ENCODE measurements around the gene MEX3D. TPM values are rescaled to one million over a fixed set of nuclear protein-coding genes. Genes with fewer than 3 reads are reported as not detected.
"Not testable (repeated sequence)": the region's sequence is repeated elsewhere in the genome, so short reads cannot be mapped to it uniquely, and the experiment has no call there.

The MEX3D gene
- total RNA-seq, 1 donor from 2014 or later: 17.8 TPM

DNA sequence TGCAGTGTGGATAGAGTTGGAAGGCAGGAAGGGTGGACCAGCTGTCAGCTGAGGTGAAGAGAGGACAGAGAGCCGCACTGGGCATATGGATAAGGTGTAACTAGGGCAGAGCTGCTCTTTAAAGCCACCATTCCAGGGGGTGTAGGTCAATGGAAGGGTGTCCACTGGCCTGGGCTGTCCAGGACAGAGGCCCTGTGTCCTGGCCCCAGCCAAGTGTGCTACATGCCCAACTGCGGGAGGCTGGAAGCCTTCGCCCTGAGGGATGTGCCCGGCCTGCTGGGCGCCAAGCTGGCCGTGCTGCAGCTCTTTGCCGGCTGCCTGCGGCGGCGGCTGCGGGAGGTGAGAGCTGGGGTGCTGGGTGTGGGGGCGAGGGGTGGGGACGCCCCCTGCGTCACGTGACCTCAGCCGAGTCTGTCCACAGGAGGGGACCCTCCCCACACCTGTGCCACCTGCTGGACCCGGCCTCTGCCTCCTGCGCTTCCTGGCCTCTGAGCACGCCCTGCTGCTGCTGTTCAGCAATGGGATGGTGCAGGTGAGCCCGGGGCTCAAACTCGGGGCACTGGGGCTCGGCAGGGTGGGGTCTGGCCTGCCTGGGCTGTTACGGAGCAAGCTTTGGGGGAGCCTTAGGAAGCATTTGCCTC, 34.5 kb downstream of the MEX3D start:
- ATAC-seq: peak; percentile 45

DNA sequence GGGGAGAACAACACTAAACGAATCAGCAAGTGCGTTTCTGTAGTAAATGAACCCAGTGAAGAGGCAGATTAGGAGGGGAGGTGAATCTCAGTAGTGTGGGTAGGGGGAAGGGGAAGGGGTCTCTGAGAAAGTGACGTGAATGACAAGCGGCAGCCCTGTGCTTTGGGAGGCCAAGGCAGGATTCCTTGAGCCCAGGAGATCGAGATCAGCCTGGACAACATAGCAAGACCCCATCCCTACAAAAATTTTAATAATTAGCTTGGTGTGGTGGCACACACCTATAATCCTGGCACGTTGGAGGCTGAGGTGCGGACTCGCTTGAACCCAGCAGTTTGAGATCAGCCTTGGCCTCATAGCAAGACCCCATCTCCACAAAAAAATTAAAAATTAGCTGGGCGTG, 36.1 kb downstream of the MEX3D start:
- no peak for ATAC-seq

DNA sequence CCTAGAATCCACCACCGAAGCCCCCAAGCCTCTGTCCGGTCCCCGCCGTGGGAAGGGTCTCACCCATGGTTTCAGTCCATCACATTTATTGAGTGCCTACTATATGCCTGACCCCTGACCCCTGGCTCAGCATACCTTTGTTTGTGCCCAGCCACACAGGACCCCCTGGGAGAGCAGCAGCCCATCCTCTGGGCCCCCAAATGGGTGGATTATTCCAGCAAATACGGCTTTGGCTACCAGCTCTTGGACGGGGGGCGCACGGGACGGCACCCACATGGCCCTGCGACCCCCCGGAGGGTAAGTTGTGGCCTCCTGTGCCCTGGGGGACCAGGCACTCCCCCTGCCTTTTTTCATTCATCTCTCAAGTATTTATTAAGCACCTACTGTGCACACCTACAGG, 36.5 kb downstream of the MEX3D start:
- no peak for ATAC-seq

DNA sequence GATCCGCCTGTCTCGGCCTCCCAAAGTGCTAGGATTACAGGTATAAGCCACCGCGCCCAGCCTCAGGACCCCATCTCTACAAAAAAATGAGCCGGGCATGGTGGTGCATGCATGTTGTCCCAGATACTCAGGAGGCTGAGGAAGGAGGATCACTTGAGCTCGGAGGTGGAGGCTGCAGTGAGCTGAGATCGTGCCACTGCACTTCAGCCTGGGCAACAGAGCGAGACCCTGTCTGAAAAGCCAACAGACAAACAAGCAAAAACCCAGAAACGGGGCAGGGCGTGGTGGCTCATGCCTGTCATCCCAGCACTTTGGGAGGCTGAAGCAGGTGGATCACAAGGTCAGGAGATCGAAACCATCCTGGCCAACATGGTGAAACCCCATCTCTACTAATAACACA, 37.3 kb downstream of the MEX3D start:
- ATAC-seq: not testable (repeated sequence)

DNA sequence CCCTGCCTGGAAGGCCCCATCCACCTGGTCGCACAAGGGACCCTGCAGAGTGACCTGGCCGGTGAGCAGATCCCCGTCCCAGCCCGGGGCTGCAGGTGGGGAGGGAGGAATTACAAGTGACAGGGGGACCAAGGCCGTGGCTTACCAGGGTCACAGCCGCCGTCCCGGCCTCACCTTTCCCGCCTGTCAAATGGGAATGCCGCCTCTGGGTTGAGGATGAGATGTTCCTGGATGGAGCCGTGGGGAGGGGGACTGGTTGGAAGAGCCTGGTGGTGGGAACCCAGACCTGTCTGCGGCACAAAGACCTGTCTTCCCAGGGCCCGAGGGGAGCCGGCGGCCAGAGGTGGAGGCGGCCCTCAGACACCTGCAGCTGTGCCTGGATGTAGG, 38.7 kb downstream of the MEX3D start:
- ATAC-seq: no peak

DNA sequence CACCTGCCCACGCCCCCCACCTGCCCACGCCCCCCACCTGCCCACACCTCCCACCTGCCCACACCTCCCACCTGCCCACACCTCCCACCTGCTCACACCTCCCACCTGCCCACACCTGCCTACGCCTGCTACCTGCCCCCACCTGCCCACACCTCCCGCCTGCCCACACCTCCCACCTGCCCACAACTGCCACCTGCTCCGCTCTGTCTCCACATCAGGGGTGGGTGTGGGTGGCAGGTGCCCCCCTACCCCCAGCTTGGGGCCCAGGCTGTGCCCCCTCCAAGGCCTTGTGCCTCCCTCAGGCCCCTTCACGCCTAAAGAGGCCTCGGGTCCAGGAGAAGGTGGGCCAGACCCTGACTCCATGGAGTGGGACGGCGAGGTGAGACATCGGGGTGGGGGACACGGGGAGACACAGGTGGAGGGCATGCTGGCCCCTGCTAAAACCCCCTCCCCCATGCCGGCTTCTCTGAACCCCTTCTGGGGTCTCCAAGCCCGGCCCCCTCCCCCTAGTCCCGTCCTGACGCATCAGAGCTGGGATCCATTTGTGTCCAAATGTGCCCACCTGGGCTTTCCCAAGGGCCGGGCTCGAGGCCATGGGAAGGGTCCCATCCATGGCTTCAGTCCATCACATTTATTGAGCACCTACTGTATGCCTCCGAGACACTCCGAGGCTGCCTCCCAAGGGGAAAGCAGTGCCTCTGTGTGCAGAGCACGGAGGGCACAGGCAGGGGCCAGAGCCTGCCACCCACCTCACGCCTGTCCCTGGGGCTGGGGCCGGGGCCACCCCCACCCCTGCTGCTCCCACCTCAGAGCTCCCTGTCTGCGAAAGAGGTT, 39.3 kb downstream of the MEX3D start:
- ATAC-seq: no peak

DNA sequence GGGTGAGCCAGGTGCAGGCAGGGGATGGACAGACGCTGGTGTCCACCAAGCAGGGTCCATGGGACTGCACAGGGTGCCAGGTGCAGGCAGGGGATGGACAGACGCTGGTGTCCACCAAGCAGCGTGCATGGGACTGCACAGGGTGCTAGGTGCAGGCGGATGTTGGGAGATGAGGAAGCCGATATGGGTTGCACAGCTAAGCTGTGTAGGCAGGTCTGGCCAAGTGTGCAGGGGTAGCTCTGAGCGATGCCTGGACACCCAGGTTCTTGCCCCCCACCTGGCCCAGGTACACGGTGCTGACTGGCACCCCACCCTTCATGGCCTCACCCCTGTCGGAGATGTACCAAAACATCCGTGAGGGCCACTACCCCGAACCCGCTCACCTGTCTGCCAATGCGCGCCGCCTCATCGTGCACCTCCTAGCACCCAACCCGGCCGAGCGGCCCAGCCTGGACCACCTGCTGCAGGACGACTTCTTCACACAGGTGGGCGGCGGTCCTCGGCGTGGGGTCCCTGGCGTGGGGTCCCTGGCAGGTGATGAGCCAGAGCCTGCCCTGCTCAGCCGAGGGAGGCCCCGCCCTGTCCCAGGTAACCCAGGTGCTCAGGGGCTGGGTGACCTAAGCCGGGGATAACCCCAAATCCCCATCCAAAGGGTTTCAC, 40.3 kb downstream of the MEX3D start:
- no peak for ATAC-seq

DNA sequence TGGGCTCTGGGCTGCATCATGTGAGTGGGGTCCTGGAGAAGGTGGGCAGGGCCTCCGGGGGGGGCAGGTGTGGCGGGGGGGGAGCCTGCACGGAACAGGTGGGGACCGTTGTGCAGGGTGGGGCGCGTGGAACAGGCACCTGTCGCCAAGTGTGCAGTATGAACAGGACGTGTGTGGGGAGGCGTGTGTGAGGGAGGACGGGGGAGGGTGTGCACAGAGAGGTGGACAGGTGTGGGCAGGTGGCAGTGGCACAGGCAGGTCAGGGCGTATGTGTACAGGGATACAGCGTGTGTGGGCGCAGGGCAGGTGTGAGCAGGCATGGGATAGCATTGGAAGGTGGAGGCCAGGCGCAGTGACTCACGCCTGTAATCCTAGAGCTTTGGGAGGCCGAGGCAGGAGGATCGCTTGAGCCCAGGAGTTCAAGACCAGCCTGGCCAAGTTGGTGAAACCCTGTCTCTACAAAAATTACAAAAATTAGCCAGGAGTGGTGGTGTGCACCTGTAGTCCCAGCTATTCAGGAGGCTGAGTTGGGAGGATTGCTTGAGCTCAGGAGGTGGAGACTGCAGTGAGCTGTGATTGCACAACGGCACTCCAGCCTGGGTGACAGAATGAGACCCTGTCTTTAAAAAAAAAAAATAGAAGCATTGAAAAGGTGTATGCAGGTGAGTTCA, 41.0 kb downstream of the MEX3D start:
- peak; percentile 75 for ATAC-seq

DNA sequence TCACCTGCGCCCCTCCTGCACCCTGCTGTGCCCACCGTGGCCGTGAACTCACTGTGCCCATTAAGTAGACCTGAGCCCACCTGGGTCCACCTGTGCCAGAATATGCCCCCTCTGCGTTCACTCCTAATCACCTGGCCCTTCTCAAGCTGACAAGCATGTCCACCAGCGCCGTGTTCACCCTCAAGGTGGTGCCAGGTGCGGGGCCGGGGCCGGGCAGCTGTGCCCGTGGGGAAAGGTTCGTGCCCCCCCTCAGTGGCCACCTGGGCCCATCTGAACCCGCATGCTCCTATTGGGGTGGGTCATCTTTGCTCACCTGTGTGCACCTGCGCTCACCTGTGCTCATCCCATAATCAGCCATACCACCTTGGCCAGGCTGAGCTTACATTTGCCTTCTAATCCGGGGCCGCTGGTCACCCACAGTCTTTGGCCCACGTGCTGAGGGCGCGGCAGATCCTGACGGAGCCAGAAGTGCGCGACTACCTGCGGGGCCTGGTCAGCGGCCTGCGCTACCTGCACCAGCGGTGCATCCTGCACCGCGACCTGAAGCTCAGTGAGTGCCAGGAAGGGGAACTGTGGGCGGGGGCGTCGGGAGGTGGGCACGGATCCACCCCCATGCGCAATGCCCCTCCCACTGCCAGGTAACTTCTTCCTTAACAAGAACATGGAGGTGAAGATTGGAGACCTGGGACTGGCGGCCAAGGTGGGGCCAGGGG, 41.9 kb downstream of the MEX3D start:
- no peak for ATAC-seq

DNA sequence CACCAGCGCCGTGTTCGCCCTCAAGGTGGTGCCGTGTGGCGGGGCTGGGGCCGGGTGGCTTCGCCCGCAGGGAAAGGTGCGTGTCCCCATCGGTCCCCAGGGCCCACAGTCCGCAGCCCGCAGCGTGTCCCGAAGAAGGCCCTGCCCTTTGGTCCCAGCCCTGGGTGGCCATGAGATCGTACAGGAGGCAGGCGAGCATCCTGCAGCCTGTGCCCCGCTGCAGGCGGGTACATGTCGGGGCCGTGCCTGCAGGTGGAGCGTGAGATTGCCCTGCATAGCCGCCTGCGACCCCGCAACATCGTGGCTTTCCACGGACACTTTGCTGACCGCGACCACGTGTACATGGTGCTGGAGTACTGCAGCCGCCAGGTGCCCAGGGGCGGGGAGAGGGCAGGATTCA, 42.8 kb downstream of the MEX3D start:
- no peak for ATAC-seq

DNA sequence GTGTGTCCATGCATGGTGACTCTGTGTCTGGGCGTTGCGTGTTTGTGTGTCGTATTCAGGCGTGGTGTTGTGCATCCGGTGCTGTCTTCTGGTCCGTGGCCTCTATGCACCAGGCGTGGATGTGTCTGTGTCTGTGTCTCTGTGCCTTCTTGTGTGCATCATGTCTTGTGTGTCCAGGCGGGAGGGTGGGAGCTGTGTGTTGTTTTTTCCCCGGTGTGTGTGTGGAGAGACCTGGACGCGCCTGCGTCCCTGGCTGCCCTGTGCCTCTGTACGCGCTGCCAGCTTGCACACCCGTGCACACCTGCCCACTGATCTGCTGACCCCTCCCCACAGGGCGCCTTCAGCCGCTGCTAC, 43.2 kb downstream of the MEX3D start:
- ATAC-seq: no peak

DNA sequence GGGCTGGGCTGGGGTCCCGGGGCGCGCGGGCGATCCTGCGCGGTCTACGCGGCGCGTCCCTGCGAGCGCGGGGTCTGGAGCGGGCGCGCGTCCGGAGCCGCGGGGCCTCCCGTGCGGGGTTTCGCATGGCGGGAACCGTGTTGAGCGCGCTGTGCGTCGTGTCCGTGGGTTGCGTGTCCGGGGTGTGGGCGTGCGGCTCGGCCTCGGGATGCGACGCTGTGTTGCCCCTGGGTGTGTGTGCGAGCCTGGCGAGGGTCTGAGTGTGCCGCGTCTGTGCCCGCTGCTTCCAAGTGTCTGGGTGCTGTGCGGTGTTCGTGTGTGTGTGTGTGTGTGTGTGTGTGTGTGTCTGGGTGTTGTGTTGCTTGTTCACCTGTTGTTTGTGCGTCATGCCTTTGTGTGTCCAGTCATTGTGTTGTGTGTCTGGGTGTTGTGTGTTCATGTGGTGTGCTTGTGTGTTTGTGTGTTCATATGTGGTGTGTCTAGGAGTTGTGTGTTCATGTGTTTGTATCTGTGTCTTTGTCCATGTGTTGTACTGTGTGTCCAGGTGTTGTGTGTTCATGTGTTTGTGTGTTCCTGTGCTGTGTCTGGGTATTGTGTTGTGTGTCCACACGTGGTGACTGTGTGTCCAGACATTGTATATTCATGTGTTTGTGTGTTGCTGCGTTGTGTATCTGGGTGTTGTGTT, 43.7 kb downstream of the MEX3D start:
- ATAC-seq: no peak

DNA sequence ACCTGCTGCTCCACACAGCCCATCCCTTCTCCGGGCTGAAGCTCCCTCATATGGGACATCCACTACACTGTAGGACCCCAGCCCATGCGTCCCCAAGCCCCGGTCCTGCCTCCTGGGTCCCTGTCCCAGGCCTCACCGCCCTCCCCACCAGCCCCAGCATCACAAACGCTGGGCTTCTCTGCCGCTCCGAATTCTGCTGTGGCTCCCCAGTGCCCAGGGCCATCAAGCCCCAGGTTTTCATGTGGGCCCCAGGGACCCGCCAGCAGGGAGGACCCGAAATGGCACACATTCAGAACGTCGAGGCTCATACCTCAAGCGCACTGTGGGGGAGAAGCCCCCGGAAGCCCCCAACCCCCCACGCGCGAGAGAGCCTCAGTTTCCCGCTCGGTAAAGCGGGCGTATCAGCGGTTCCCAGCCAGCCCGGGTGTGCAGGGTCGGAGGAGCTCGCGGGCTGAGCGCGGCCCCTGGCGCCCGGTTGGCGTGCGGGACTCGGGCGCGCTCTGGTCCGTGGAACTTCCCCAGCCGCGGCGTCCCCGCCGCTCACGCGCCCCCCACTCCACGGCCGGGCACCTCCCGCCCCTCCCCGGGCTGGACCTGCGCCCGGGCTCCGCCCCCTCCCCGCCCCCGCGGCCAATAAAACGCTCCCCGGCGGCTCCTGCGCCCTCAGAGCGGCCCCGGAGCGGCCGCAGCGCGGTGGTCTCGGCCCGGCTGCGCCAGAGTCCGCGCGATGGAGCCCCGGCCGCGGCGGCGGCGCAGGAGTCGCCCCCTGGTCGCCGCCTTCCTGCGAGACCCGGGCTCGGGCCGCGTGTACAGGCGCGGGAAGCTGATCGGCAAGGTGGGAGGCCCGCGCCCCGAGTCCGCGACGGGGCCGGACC, 44.5 kb downstream of the MEX3D start, which contains the start of gene PLK5:
PLK5 (plus strand) TSS at position 666 of the 875 bp plus-strand sequence. CDS start 2,920 bp downstream, outside the sequence.
- no peak for ATAC-seq

DNA sequence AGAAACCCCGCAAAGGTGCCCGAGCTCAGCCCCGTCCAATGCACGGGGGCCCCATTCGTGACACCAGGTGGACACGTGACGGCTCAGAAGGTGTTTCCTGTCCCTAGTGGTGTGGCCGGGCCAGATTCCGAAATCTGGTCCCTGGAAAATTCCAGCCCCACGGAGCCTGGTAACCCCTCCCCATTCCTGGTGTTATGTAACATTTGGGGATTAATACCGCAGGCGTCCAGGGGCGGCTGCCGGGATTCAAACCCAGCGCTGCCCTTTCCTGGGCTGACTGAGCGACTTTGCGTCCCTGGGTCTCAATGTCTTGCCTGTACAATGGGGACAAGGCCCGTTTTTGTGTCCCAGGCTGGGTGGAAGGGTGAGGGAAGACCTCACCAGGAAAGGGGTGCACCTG, 45.3 kb downstream of the MEX3D start:
- ATAC-seq: no peak

DNA sequence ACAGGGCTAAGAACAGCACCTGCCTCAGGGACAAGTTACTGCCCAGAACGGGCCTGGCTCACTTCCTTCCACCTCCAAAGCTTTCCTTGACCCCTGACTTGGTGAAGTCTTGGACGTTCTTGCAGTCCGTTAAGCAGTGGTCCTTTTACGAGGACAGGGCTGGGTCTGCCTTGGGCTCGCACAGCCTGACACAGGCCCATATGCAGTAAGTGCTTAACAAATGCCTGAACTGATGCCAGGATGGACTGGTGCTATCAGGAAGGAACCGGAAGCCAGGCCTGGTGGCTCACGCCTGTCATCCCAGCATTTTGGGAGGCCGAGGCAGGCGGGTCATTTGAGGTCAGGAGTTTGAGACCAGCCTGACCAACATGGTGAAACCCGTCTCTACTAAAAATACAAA, 46.1 kb downstream of the MEX3D start:
- ATAC-seq: no peak

DNA sequence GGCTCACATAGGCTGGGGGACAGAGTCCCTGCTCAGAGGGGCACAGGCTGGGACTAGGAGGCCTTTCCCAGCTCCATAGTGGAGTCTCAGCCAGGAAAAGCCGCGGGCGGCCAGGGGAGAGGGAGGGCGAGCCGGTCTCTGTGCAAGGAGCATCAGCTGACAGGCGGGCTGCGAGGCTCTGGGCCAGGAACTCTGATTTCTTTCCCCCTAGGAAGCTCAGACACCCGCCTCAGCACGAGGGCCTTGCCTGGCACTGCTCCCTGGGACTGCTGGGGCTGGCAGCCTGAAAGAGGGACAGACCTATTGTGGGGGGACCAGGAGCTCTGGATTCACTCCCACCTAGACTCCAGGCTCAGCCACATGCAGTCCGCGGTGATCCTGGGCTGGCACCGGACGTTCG, 46.5 kb downstream of the MEX3D start:
- ATAC-seq: no peak

DNA sequence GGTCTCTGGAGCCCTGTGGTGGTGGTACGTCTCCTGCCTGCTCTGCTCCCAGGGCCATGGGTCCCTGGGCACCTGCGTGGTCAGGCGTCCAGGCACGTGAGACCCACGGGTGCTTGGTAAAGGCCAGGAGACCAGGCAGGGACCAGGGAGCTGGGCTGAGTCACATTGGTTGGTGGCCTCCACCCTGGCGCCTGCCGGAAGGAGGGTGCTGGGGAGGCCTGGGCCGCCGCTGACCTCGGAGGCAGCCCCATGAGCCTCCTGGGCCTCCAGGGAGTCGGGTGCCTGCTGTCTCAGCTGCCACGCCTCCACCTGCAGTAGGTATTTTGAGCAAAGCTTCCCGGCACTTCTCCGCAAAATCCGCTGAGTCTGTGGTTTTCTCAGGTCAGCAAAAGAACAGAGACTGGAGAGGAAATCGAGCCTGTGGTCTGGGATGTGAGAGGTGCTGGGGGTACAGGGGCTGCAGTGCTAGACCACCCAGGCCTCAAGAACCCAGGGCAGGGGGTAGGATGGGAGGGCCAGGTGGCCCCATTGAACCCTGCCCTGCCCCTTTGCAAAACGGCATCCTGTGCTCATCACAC, 47.8 kb downstream of the MEX3D start:
- ATAC-seq: no peak

DNA sequence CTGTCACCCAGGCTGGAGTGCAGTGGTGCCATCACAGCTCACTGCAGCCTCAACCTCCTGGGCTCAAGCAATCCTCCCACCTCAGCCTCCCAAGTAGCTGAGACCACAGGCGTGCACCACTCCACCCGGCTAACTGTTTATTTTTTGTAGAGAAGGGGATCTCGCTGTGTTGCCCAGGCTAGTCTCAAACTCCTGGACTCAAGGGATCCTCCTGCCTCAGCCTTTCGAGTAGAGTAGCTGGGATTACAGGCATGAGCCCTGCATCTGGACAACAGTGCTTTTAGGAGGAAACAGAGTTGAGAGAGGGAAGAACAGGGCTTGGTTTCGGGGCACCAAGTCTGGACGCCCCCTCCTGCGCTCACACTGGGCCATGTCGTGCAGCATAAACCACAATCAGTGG, 48.3 kb downstream of the MEX3D start:
- ATAC-seq: not testable (repeated sequence)

DNA sequence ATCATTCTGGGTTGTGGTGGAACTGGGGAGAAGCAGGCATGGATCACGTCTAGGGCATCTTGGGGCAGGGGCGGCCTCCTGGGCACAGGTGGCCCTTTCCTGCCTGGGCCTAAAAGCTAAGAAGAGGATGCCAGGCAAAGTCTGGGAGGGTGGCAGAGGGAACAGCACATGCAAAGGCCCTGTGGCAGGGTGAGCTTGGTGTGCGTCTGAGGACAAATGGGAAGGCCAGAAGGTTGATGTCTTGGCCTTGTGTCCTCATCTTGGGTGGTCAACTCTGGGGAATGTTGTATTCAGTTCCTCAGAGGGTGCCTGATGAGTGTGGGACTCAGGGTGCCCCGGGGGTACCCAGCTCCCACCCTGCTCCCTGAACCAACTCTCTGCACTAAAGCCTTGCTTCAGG, 49.7 kb downstream of the MEX3D start:
- no peak for ATAC-seq

DNA sequence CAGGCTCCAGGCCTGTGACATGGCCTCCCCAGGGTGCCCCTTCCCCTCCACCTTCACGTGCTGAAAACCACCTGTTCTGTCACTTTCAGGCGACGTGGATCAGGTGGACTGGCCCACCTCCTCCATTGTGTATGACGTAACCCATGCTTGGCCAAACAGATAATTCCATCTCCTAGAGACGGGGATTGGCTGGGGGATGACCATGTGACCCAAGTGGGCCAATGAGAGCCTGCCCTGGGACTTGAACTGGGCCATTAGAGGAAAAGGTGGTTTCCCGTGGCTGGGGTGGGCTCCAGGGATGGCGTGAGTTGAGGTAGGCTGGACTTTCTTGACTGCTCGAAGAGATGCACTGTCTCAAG, 51.8 kb downstream of the MEX3D start:
- ATAC-seq: no peak
